Adipocyte (in vitro differentiated cells): ENCODE results near the gene CEMIP.

Source experiments
- DNase-seq: peaks from one replicate; pipeline ENCODE4 v3.0.0-alpha.2; 2015; ENCODE audit warnings: low read depth
- H3K27me3 ChIP-seq: replicated peaks from 2 replicates; pipeline ENCODE4 v1.7.0; 2013; ENCODE audit warnings: mild to moderate bottlenecking, low read length, moderate library complexity; ENCODE audit not compliant: control insufficient read depth, insufficient read depth
- H3K36me3 ChIP-seq: 2 replicates; pipeline ENCODE4 v1.7.0; 2013; ENCODE audit warnings: low read length, mild to moderate bottlenecking, moderate library complexity; ENCODE audit not compliant: control insufficient read depth, insufficient read depth, severe bottlenecking
- H3K4me1 ChIP-seq: 2 replicates; pipeline ENCODE4 v1.7.0; 2013; ENCODE audit warnings: mild to moderate bottlenecking, low read length, moderate library complexity; ENCODE audit not compliant: control insufficient read depth, insufficient read depth
- H3K4me3 ChIP-seq: 2 replicates; pipeline ENCODE4 v1.7.0; 2013; ENCODE audit warnings: mild to moderate bottlenecking, low read length, moderate library complexity
- H3K9ac ChIP-seq: 2 replicates; pipeline ENCODE4 v1.7.0; 2013; ENCODE audit warnings: mild to moderate bottlenecking, low read length, moderate library complexity
- H3K9me3 ChIP-seq: 2 replicates; pipeline ENCODE4 v1.7.0; 2013; ENCODE audit warnings: mild to moderate bottlenecking, low read length, moderate library complexity; ENCODE audit not compliant: control insufficient read depth

CEMIP gene

DNA sequence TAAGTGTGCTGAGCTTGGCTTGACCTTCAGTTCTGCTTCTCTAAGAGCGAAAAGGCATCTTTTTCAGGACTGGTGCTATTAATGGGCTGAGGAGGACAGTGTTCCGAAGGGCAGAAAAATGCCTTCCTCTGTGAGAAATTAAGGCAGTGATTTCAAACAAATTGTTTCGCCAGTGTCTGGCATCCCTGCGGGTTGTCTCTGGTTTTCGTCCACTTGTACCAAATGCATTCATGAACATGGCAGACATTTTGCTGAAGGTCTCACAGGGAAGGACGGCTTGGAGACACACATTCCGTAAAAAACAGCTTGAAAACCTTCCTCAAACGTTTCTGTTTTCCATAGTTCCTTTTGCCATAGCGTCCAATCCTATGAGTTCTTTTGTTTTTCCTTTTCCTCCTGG lies 57.1 kb downstream of the CEMIP start:
- no peaks in the 10 kb centered on the region for H3K27me3 ChIP-seq
- peaks cover 13% of the 10 kb centered on the region for H3K36me3 ChIP-seq
- H3K4me1 ChIP-seq: peaks cover 39% of the 10 kb centered on the region
- DNase-seq: no peak
- H3K9ac ChIP-seq: no peak overlapping the region
- no peaks in the 10 kb centered on the region for H3K9me3 ChIP-seq
- H3K4me3 ChIP-seq: no peak overlapping the region

DNA sequence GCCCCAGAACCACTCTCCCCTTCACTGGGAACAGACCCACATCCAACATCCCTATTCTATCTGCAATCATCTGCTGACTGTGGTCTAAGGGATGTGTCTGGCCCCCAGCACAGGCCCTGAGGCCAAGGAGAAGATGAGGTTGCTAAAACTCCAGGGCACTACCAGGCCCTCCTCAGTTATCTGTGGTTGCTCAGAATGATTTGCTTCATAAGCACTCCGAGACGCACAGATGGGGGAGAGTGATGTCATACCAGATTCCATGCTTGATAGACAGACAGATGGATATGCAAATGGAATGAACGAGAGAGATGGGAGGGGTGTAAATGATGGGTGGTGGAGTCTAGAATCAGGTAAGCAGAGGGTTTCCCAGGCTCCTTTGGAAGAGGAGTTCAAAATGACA lies 57.8 kb downstream of the CEMIP start:
- Histone ChIP-seq H3K4me1 (peaks cover 36% of the 10 kb centered on the region), H3K9me3 (no peaks in the 10 kb centered on the region), H3K4me3 (no peak overlapping the region), H3K27me3 (no peaks in the 10 kb centered on the region), H3K36me3 (peaks cover 15% of the 10 kb centered on the region), H3K9ac (no peak overlapping the region)
- DNase-seq: no peak

DNA sequence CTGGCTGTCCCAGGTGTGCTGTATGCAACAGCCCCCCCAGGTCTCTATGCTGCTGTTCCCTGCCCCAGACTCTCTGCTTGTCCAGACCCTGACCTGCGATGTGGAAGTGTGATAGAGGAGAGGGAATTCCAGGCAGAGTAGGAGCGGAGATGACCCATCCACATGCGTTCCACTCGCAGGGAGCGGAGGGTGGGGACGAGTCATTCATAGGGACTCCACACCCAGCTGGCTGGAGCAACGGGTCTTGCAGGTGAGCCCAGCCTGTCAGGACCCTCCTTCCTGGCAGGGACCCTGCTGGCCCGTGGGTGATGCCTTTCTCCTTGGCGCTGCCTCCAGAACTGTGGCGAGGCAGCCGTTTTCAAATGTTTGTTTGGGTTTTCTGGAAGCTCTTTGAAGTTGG lies 58.8 kb downstream of the CEMIP start:
- H3K9ac ChIP-seq: no peak overlapping the region
- H3K4me1 ChIP-seq: peaks cover 26% of the 10 kb centered on the region
- no peak overlapping the region for H3K4me3 ChIP-seq
- H3K9me3 ChIP-seq: no peaks in the 10 kb centered on the region
- DNase-seq: no peak
- no peaks in the 10 kb centered on the region for H3K27me3 ChIP-seq
- peaks cover 17% of the 10 kb centered on the region for H3K36me3 ChIP-seq

DNA sequence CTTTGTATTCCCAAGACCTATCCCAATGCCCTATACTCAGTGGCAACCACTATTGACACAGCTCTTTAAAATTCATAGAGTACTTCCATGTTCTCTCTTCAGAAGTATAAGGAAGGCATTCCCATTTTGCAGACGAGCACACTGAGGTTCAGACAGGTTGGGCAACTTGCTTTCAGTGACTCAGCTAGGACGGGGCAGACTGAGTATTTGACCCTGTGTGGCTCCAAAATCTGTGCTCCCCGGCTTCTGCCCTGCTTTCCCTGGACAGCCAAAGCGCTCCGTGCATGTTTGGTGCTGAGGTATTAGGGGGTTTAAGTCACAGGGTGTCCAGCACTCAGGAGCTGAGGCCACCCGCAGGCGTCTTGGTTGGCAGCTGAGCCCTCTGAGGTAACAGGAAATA lies 59.5 kb downstream of the CEMIP start:
- Histone ChIP-seq H3K36me3 (peaks cover 17% of the 10 kb centered on the region), H3K4me1 (peaks cover 25% of the 10 kb centered on the region), H3K4me3 (no peak overlapping the region), H3K9me3 (no peaks in the 10 kb centered on the region), H3K9ac (no peak overlapping the region), H3K27me3 (no peaks in the 10 kb centered on the region)
- no peak for DNase-seq

GRCh38 chr15:80839764-80840130 lies 60.6 kb downstream of the CEMIP start:
- peaks cover 17% of the 10 kb centered on the region for H3K36me3 ChIP-seq
- H3K4me3 ChIP-seq: no peak overlapping the region
- no peak for DNase-seq
- H3K4me1 ChIP-seq: peaks cover 21% of the 10 kb centered on the region
- H3K9ac ChIP-seq: no peak overlapping the region
- H3K9me3 ChIP-seq: no peaks in the 10 kb centered on the region
- no peaks in the 10 kb centered on the region for H3K27me3 ChIP-seq

- H3K4me1 ChIP-seq: peaks cover 16% of the 10 kb centered on the region
- no peaks in the 10 kb centered on the region for H3K27me3 ChIP-seq
- H3K9ac ChIP-seq: no peak overlapping the region
- no peak for DNase-seq
- H3K9me3 ChIP-seq: no peaks in the 10 kb centered on the region
- H3K4me3 ChIP-seq: no peak overlapping the region
- H3K36me3 ChIP-seq: peaks cover 17% of the 10 kb centered on the region
Measured at GRCh38 chr15:80840182-80841130, 61.3 kb downstream of the CEMIP start.

GRCh38 chr15:80841541-80841940 lies 62.4 kb downstream of the CEMIP start:
- H3K4me1 ChIP-seq: peaks cover 14% of the 10 kb centered on the region
- no peak for DNase-seq

GRCh38 chr15:80844011-80844732 lies 65.0 kb downstream of the CEMIP start:
- Histone ChIP-seq H3K9me3 (no peaks in the 10 kb centered on the region), H3K4me1 (peaks cover 16% of the 10 kb centered on the region), H3K9ac (no peak overlapping the region), H3K27me3 (no peaks in the 10 kb centered on the region), H3K36me3 (peaks cover 30% of the 10 kb centered on the region), H3K4me3 (no peak overlapping the region)
- DNase-seq: peak; percentile 67

More at GRCh38 chr15:80841541-80841940, 62.4 kb downstream of the CEMIP start:
- H3K4me3 ChIP-seq: no peak overlapping the region
- H3K36me3 ChIP-seq: peaks cover 25% of the 10 kb centered on the region
- no peaks in the 10 kb centered on the region for H3K27me3 ChIP-seq
- H3K9ac ChIP-seq: no peak overlapping the region
- no peaks in the 10 kb centered on the region for H3K9me3 ChIP-seq

GRCh38 chr15:80846031-80846815 lies 67.1 kb downstream of the CEMIP start:
- DNase-seq: no peak
- H3K36me3 ChIP-seq: peaks cover 42% of the 10 kb centered on the region
- H3K27me3 ChIP-seq: no peaks in the 10 kb centered on the region
- H3K9me3 ChIP-seq: no peaks in the 10 kb centered on the region
- H3K4me3 ChIP-seq: no peak overlapping the region
- peaks cover 16% of the 10 kb centered on the region for H3K4me1 ChIP-seq
- H3K9ac ChIP-seq: no peak overlapping the region

GRCh38 chr15:80849308-80849707 lies 70.1 kb downstream of the CEMIP start:
- no peaks in the 10 kb centered on the region for H3K27me3 ChIP-seq
- H3K9ac ChIP-seq: no peak overlapping the region
- DNase-seq: peak; percentile 86
- H3K4me3 ChIP-seq: no peak overlapping the region
- H3K36me3 ChIP-seq: peaks cover 59% of the 10 kb centered on the region
- H3K9me3 ChIP-seq: no peaks in the 10 kb centered on the region
- peaks cover 20% of the 10 kb centered on the region for H3K4me1 ChIP-seq

DNA sequence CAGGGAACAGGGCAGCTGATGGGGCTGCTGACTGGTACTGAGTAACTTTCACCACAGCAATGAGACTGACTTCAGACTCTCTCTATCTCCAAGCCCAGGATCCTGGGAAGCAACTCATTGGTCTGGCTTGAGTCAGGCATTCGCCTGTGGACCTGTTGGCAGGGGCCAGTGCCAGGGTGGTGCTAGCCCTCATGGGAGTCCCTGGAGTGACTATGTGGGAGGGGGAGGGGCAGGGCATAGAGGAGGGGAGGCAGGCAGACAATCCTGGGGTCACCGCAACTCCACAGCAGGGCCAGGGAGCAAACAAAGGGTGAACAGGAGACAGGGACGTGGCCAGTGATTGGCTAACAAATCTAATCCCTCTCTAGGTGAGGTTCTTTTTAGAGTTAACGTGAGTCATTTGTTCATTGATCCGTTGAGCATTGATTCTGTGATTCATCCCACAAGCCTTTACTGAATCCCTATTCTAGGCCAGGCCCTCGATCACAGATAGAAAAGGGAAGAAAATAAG lies 71.8 kb downstream of the CEMIP start:
- Histone ChIP-seq H3K4me3 (no peak overlapping the region), H3K36me3 (peaks cover 60% of the 10 kb centered on the region)

More for the DNA sequence above, 71.8 kb downstream of the CEMIP start:
- peaks cover 16% of the 10 kb centered on the region for H3K4me1 ChIP-seq
- no peak overlapping the region for H3K9ac ChIP-seq
- no peaks in the 10 kb centered on the region for H3K9me3 ChIP-seq
- DNase-seq: no peak
- no peaks in the 10 kb centered on the region for H3K27me3 ChIP-seq
